ENCODE results near the gene TRMT44. TPM values are rescaled to one million over a fixed set of nuclear protein-coding genes. Genes with fewer than 3 reads are reported as not detected.

TRMT44 gene
- total RNA-seq, 3 donors from 2014 or later, result 14.0 to 21.7 (median 17.1) TPM

Other genes starting within 250 kb of the TRMT44 start
- gene SH3TC1, start 241.5 kb upstream of the TRMT44 start, total RNA-seq, result 10 to 100 TPM; 10.3 to 13.6 (median 11.7) TPM
- 10 to 100 TPM in 1 of 3 donors, 1 to 10 TPM in 2; 2.5 to 18.5 (median 4.2) TPM for gene HTRA3, start 171.0 kb upstream of the TRMT44 start, total RNA-seq
- 10 to 100 TPM; 22.4 to 34.7 (median 26.0) TPM for gene ACOX3, start 54 bp upstream of the TRMT44 start, total RNA-seq
- gene GPR78, start 139.6 kb downstream of the TRMT44 start, total RNA-seq, result under 1 TPM in 1 of 3 donors, not detected in 2; 0.19 TPM
- gene CPZ, start 152.0 kb downstream of the TRMT44 start, total RNA-seq, result 1 to 10 TPM in 1 of 3 donors, under 1 TPM in 2; 0.63 to 2.6 (median 0.81) TPM

All from mucosa of descending colon (tissue), 3 donors.